ENCODE data around the gene FKBP3.

Gene FKBP3

GRCh38 chr14:45177076-45177475 is 42.8 kb upstream of the FKBP3 start:
- Histone ChIP-seq H3K9me2 (replicated peaks; ENCODE audit: insufficient read depth, low read length) (no peaks in the 10 kb centered on the region), H3K27ac (ENCODE audit: low read depth, low read length) (no peak overlapping the region), H3K9ac (ENCODE audit: low read length) (no peak overlapping the region), H3K4me2 (ENCODE audit: low read depth, low read length, poor library complexity, severe bottlenecking) (no peak overlapping the region), H4K20me1 (ENCODE audit: low read depth, low read length) (no peaks in the 10 kb centered on the region), H3K4me3 (ENCODE audit: insufficient read depth, low read length, poor library complexity, severe bottlenecking) (no peak overlapping the region), H3F3A (ENCODE audit: insufficient read depth) (0 out of 2 replicates have a peak, but pooled peaks cover 4% of the 10 kb centered on the region), H3K36me3 (ENCODE audit: low read length) (peaks cover 32% of the 10 kb centered on the region; the same call in 1 of the 2 replicates), H3K9me3 (ENCODE audit: insufficient read depth, low read length) (no peaks in the 10 kb centered on the region), H3K27me3 (ENCODE audit: low read length) (no peaks in the 10 kb centered on the region), H3K79me2 (ENCODE audit: insufficient read depth, low read length) (no peaks in the 10 kb centered on the region), H2AFZ (ENCODE audit: low read depth, low read length, severe bottlenecking) (no peak overlapping the region)
- TF ChIP-seq CTCF (IDR thresholded peaks at IDR 0.05; ENCODE audit: insufficient read depth, low read length, poor library complexity, severe bottlenecking) (no peak), EZH2phosphoT487 (conservative IDR thresholded peaks at IDR 0.05; ENCODE audit: low read length) (no peak)

GRCh38 chr14:45169906-45170305 is 35.6 kb upstream of the FKBP3 start:
- TF ChIP-seq CTCF (IDR thresholded peaks at IDR 0.05; ENCODE audit: insufficient read depth, low read length, poor library complexity, severe bottlenecking) (no peak), EZH2phosphoT487 (conservative IDR thresholded peaks at IDR 0.05; ENCODE audit: low read length) (no peak)
- Histone ChIP-seq H3K9me3 (ENCODE audit: insufficient read depth, low read length) (no peaks in the 10 kb centered on the region), H3K9ac (ENCODE audit: low read length) (no peak overlapping the region), H3K27me3 (ENCODE audit: low read length) (no peaks in the 10 kb centered on the region), H3K9me2 (replicated peaks; ENCODE audit: insufficient read depth, low read length) (no peaks in the 10 kb centered on the region), H3F3A (ENCODE audit: insufficient read depth) (no peaks in the 10 kb centered on the region), H3K4me2 (ENCODE audit: low read depth, low read length, poor library complexity, severe bottlenecking) (no peak overlapping the region), H3K79me2 (ENCODE audit: insufficient read depth, low read length) (no peaks in the 10 kb centered on the region), H3K36me3 (ENCODE audit: low read length) (peaks cover 22% of the 10 kb centered on the region; the same call in 1 of the 2 replicates), H3K27ac (ENCODE audit: low read depth, low read length) (no peak overlapping the region), H4K20me1 (ENCODE audit: low read depth, low read length) (no peaks in the 10 kb centered on the region), H3K4me3 (ENCODE audit: insufficient read depth, low read length, poor library complexity, severe bottlenecking) (no peak overlapping the region), H2AFZ (ENCODE audit: low read depth, low read length, severe bottlenecking) (no peak overlapping the region)

- Histone ChIP-seq H2AFZ (ENCODE audit: low read depth, low read length, severe bottlenecking) (no peak overlapping the region), H4K20me1 (ENCODE audit: low read depth, low read length) (no peaks in the 10 kb centered on the region), H3K9ac (ENCODE audit: low read length) (no peak overlapping the region), H3K27me3 (ENCODE audit: low read length) (no peaks in the 10 kb centered on the region), H3K9me2 (replicated peaks; ENCODE audit: insufficient read depth, low read length) (no peaks in the 10 kb centered on the region), H3K9me3 (ENCODE audit: insufficient read depth, low read length) (no peaks in the 10 kb centered on the region), H3K4me2 (ENCODE audit: low read depth, low read length, poor library complexity, severe bottlenecking) (no peak overlapping the region), H3K27ac (ENCODE audit: low read depth, low read length) (no peak overlapping the region), H3K4me3 (ENCODE audit: insufficient read depth, low read length, poor library complexity, severe bottlenecking) (no peak overlapping the region), H3K79me2 (ENCODE audit: insufficient read depth, low read length) (no peaks in the 10 kb centered on the region; the same call in 1 of the 2 replicates), H3F3A (ENCODE audit: insufficient read depth) (no peaks in the 10 kb centered on the region; the same call in 1 of the 2 replicates), H3K36me3 (ENCODE audit: low read length) (peaks cover 30% of the 10 kb centered on the region; the same call in 1 of the 2 replicates)
- TF ChIP-seq EZH2phosphoT487 (conservative IDR thresholded peaks at IDR 0.05; ENCODE audit: low read length): no peak
These were observed 21.8 kb upstream of the FKBP3 start for GRCh38 chr14:45156067-45156466.

- H3K4me2 ChIP-seq (ENCODE audit: low read depth, low read length, poor library complexity, severe bottlenecking): no peak overlapping the region
- peaks cover 20% of the 10 kb centered on the region for H3K79me2 ChIP-seq (ENCODE audit: insufficient read depth, low read length)
- no peaks in the 10 kb centered on the region for H3K9me3 ChIP-seq (ENCODE audit: insufficient read depth, low read length)
- H3K36me3 ChIP-seq (ENCODE audit: low read length): peaks cover 24% of the 10 kb centered on the region; the same call in 1 of the 2 replicates
- no peaks in the 10 kb centered on the region for H4K20me1 ChIP-seq (ENCODE audit: low read depth, low read length)
- H3K27ac ChIP-seq (ENCODE audit: low read depth, low read length): no peak overlapping the region
- no peak overlapping the region for H3K9ac ChIP-seq (ENCODE audit: low read length)
- H3K27me3 ChIP-seq (ENCODE audit: low read length): no peaks in the 10 kb centered on the region
- H2AFZ ChIP-seq (ENCODE audit: low read depth, low read length, severe bottlenecking): no peak overlapping the region
- H3K9me2 ChIP-seq (replicated peaks; ENCODE audit: insufficient read depth, low read length): no peaks in the 10 kb centered on the region
- no peak for TF ChIP-seq CTCF (IDR thresholded peaks at IDR 0.05; ENCODE audit: insufficient read depth, low read length, poor library complexity, severe bottlenecking)
- TF ChIP-seq EZH2phosphoT487 (conservative IDR thresholded peaks at IDR 0.05; ENCODE audit: low read length): no peak
- no peaks in the 10 kb centered on the region for H3F3A ChIP-seq (ENCODE audit: insufficient read depth)
- H3K4me3 ChIP-seq (ENCODE audit: insufficient read depth, low read length, poor library complexity, severe bottlenecking): no peak overlapping the region
These were observed 16.2 kb upstream of the FKBP3 start for GRCh38 chr14:45150386-45150890.

Data from SU-DHL-6 (cell line).